GM12892 (cell line): ENCODE data around the gene ERFL.

Source experiments
- POLR2A ChIP-seq: IDR thresholded peaks from 2 replicates; pipeline ENCODE4 v1.6.1; 2011; ENCODE audit warnings: low read depth, low read length, control low read depth
- TAF1 ChIP-seq: IDR thresholded peaks from 2 replicates; pipeline ENCODE4 v1.6.1; 2011; ENCODE audit warnings: low read depth, mild to moderate bottlenecking, control low read depth, low read length, borderline replicate concordance

GRCh38 chr19:41892173-41892902 lies 35.9 kb downstream of the ERFL start:
- TF ChIP-seq POLR2A (no peak), TAF1 (no peak)
